DMS114 treated with DMSO at 0.1 percent for 48 hours (cell line): ENCODE measurements around the gene PKDREJ.
"Not testable (repeated sequence)": the region's sequence is repeated elsewhere in the genome, so short reads cannot be mapped to it uniquely, and the experiment has no call there.

Experiments
- DNase-seq: peaks from one replicate; lab custom pipeline; 2025; ENCODE audit not compliant: unreplicated experiment; lab: John Stamatoyannopoulos, UW

The PKDREJ gene

GRCh38 chr22:46263216-46263590, at the start of gene PKDREJ:
PKDREJ (minus strand) TSS chr22:46263343; CDS start chr22:46263322, 21 bp downstream.
- DNase-seq = no peak

GRCh38 chr22:46312848-46313247, 49.7 kb upstream of the PKDREJ start:
- not testable (repeated sequence) for DNase-seq

DNA sequence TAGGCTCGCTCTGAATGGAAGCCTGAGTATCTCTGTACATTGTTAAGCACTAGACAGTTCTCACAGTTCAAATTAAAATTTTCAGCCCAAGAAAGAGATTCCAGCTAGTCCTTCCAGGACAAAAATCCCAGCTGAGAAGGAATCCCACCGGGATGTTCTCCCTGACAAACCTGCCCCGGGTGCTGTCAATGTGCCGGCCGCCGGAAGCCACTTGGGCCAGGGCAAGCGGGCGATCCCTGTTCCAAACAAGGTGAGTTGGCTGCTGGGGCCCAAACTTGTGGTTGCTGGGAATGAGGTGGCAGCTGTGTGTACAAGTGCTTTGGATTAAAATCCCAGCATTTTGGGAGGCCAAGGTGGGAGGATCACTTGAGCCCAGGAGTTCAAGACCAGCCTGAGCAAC, 48.9 kb upstream of the PKDREJ start:
- DNase-seq = no peak

GRCh38 chr22:46309526-46310085, 46.5 kb upstream of the PKDREJ start:
- no peak for DNase-seq

DNA sequence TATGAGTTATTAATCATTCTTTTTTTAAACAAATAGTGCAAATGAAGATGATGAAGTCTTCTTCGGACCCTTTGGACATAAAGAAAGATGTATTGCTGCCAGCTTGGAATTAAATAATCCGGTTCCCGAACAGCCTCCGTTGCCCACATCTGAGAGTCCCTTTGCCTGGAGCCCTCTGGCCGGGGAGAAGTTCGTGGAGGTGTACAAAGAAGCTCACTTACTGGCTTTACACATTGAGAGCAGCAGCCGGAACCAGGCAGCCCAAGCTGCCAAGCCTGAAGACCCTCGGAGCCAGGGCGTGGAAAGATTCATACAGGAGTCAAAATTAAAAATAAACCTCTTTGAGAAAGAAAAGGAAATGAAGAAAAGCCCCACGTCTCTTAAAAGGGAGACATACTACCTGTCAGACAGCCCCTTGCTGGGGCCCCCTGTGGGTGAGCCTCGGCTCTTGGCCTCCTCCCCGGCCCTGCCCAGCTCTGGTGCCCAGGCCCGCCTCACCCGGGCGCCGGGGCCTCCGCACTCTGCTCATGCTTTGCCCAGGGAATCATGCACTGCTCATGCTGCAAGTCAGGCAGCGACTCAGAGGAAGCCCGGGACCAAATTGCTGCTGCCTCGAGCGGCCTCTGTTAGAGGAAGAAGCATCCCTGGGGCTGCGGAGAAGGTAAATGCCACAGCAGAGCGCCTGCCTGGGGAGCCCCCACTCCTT, 45.3 kb upstream of the PKDREJ start:
- DNase-seq = no peak

DNA sequence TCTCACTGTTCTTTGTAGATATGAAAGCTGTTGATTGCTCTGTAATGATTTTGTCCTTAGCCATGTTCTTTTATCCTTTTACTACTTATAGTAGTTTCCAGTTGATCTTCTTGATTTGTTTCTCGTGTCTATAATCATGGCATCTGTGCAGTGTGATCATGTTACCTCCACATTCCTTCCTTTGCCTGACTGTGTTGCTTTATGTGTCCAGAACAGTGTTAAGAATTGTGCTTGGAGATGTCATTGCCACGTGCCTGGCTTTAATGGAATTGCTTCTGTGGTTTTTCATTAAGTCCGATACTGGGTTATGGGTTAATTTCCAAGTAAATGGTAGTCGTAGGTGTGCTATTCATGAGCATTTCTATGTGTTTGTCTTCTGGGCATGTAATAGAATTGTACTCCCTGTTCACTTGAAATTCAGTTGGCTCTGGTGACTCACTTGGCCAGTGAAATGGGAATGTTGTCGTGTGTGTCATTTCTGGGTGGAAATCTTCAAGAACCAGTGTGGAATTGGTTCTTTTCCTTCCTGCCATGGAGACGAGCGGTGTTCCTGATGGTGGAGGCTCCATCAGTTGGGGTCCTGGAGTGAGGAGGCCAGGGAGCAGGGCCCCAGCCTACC, 40.3 kb upstream of the PKDREJ start:
- no peak for DNase-seq

DNA sequence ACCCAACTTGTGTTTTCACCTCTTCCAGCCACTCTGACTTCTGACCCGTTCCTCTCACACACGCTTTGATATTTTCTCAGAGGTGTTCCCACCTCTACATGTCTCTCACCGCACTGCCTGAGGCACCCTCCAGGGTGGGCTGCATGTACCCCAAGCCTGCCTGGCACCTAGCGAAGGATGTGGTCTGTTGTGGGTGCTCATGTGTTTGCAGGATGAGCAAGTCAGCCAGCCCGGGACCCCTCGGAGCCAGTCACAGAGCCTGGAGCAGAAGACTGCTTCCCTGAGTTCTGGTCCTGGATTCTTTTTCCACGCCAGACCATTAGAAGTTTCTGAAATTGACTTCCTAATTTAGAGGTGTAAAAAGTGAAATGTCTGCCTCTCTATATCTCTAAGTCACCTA, 37.3 kb upstream of the PKDREJ start:
- DNase-seq = no peak

GRCh38 chr22:46299101-46299500, 36.0 kb upstream of the PKDREJ start:
- DNase-seq = no peak

GRCh38 chr22:46297151-46297812, 34.1 kb upstream of the PKDREJ start:
- no peak for DNase-seq

DNA sequence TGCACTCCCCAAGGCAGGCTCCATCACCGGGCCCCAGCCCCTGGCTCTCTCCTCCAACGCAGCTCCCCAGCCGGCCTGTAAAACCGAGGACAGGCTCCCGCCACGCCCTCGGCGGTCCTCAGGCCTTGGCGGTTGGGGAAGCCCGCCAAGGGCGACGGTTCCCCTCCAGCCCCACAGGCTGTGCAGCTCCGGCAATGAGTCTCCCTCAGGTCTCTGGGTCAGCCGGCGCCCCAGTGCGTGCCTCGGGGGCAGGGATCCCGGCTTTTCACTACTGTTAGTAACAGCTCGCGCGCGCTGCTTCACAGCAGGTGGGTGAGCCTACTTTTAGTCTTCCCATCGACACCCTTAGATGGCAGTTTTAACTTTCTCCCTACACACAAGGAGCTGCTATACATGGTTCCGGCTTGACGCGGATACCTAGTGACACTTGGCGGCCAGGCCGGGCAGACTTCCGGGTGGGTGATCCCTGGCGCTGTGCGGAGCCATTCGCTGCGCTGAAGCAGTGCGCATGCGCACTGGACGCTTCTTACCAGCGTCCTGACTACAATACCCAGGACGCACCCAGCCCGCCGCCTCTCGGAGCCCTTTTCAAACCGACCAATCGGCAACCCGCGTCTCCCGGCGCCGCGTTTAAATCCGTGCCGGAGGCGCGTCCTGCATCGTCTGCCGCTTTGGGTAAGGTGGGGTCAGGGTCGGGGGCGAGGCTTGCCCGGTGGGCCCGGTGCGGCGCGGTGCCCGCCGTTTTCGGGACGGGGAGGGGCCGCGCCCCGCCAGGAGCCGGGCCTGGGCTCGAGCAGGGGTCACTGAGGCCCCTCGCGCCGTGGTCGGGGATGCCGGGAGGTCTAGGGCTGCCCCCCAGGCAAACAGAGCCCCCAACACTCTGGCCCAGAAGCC, 33.4 kb upstream of the PKDREJ start, which contains the start of gene GTSE1:
GTSE1 (plus strand) TSS at position 614 of the 894 bp plus-strand sequence. CDS start 531 bp downstream, outside the sequence.
- DNase-seq = peak; percentile 93

DNA sequence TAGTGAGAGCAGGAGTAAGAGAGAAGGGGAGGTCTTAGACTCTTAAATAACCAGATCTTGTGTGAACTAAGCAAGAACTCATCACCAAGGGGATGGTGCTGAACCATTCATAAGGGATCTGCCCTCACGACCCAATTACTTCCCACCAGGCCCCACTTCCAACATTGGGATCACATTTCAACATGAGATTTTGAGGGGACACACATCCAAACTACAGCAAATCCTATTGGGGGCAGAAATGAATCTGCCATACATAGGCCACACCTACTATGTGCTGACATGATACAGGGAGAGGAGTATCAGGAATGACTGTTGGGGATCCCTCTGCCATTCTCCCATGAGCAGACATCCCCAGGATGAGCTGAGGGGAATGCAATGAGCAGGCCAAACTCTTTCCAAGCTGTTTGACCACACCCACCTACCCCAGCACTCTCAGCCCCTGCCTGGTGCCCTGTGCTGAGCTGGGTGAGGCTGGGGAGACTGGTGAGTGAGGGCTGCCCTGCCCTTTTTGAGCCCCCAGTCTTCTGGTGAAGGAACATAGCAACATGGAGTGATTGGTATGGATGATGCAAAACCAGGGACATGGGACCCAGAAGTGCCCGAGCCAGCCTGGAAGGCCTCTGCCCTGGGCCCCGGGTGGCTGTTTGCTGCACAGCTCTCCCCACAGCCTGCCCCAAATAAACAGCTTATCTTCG, 32.3 kb upstream of the PKDREJ start:
- DNase-seq = no peak

- DNase-seq = no peak
Measured at GRCh38 chr22:46294784-46295183, 31.6 kb upstream of the PKDREJ start.

DNA sequence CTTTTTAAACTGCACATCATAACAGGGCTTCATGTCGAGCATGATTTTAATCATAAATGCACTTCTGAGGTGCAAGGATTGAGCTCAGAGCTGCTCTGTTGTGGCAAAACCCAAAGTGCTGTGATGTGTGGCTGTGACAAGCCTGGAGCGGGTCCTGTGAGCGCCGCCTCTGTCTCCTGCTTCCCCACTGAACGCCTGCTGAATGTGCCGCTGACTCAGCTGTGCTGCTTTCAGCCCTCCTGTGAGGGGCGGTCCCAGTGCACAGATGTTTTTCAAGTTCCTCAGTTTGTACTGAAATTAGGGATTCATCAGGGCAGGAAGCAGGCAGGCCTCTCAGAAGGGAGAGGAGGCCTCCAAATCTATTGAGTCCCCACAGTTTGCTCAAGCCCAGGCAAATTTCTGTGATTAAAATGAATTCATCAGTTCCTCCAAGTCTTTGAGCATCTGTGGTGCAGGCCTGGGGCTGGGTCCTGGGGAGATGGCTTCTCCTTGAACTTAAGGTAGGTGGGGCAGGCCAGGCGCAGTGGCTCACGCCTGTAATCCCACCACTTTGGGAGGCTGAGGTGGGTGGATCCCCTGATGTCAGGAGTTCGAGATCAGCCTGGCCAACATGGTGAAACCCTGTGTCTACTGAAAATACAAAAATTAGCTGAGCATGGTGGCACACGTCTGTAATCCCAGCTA, 30.6 kb upstream of the PKDREJ start:
- DNase-seq = no peak

- DNase-seq = no peak
Measured at GRCh38 chr22:46292732-46293131, 29.6 kb upstream of the PKDREJ start.

DNA sequence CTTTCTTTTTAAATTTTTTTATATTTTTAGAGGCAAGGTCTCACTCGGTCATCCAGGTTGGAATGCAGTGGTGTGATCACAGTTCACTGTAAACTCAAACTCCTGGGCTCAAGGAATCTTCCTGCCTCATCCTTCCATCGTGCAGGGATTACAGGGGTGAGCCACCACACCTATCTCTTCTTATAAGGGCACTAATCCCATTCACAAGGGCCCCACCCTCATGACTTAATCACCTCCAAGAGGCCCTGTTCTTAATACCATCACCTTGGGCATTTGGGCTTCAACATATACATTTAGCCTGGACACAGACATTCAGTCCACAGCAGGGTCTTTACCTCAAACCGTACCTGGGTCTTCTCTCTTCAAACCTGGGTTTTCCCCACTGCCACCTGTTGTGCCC, 29.0 kb upstream of the PKDREJ start:
- no peak for DNase-seq

- no peak for DNase-seq
Measured at GRCh38 chr22:46290843-46291785, 28.0 kb upstream of the PKDREJ start.

DNA sequence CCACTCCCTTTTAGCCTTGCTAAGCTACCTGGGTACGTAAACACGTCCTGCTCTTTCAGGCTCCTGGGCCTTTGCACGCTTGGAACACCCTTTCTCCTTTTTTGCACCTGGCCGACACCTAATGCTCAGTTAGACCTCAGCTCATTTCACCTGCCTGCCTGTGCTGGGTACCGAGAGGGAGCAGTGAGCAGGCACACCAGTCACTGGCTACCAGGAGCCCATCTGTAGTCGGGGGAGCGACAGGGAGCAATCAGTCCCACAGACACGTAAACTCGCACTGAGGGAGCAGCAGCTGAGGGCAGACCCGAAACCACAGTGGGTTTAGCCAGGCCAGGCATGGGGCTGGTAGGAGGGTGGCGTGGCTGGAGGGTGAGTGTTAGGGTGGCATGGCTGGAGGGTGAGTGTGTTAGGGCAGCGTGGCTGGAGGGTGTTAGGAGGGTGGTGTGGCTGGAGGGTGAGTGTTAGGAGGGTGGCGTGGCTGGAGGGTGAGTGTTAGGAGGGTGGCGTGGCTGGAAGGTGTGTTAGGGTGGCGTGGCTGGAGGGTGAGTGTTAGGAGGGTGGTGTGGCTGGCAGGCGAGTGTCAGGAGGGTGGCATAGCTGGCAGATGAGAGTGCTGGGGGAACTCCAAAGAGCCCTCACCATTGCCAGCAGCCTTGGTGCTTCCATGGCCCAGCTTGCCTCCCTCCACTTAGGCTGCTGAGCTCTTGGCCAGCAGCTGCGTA, 27.1 kb upstream of the PKDREJ start:
- no peak for DNase-seq
